A375 (cell line): ENCODE results near the gene BAIAP2L2. TPM values are rescaled to one million over a fixed set of nuclear protein-coding genes. Genes with fewer than 3 reads are reported as not detected.

Experiments used
- total RNA-seq: library from RNA; depleted of rRNA; stranded (reverse); fragments of >200 nt; shearing (Covaris generic); gene quantifications from 2 replicates; pipeline ENCODE4 v1.2.3, GENCODE V29; 2014; rRNA removed

Gene BAIAP2L2, protein sequence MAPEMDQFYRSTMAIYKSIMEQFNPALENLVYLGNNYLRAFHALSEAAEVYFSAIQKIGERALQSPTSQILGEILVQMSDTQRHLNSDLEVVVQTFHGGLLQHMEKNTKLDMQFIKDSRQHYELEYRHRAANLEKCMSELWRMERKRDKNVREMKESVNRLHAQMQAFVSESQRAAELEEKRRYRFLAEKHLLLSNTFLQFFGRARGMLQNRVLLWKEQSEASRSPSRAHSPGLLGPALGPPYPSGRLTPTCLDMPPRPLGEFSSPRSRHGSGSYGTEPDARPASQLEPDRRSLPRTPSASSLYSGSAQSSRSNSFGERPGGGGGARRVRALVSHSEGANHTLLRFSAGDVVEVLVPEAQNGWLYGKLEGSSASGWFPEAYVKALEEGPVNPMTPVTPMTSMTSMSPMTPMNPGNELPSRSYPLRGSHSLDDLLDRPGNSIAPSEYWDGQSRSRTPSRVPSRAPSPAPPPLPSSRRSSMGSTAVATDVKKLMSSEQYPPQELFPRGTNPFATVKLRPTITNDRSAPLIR
- 44.1 and 48.5 TPM in 2 replicates for total RNA-seq

GRCh38 chr22:38110008-38110862 is at the start of gene BAIAP2L2:
TSS of gene BAIAP2L2 (minus strand) at chr22:38110684. CDS start at chr22:38110525, 159 bp downstream.

GRCh38 chr22:38083931-38084631 is 26.4 kb downstream of the BAIAP2L2 start, which contains the start of gene SLC16A8:
TSS of gene SLC16A8 (minus strand) at chr22:38084184. CDS start at chr22:38082873, 1,311 bp downstream.

DNA sequence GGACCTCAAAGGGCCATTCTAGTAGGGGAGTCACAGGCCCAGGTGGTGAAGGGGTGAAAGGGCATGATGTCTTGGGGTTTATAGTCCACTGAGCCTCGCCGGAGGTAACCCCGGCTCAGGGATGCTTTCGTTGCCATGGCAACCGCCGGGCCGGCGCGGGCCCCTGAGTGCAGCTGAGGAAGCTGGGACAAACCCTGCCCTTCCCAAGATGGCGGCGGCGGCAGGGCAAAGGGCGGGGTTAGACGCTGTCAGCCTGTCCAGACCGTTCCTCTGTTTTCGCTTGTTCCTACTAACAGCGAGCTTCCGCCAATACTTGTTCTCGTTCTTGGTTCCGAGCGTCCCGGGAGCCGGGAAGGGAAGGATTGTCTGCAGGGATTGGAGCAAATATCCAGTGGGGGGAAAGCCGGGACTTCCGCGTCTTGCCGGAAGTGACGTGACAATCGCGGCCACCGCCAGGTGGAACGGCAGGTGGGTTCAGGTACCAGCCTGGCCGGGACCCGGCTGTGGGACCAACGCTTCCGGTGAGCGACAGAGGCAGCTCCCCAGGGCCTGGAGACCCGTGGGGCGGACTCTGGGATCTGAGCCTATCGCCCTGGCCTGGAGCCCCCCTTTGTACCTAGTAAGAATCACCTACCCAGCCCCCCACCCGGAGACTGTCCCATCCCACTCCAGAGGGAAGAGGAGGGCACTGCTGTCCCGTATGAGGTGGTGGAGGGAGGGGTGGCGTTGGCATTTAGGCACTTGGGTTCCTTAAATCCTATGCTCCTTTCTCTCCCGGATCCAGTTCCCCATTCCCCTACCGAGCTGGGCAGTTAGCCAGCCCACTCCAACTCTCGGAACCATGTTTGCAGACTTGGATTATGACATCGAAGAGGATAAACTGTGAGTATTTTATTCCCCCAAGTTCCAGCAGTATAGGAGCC is 53.3 kb downstream of the BAIAP2L2 start, which contains the start of gene PICK1:
PICK1 (plus strand) TSS at position 436 of the 923 bp plus-strand sequence; CDS start at position 842, 406 bp downstream.

Other genes starting within 250 kb of the BAIAP2L2 start
- 56.4 and 64.6 TPM in 2 replicates for gene MICALL1, start 204.4 kb downstream of the BAIAP2L2 start, total RNA-seq
- 1.0 TPM in 1 of 2 replicates, not detected in the other for gene C22orf23, start 157.1 kb downstream of the BAIAP2L2 start, total RNA-seq
- gene POLR2F, start 157.0 kb downstream of the BAIAP2L2 start, total RNA-seq = 484 and 496 TPM in 2 replicates
- 240 and 303 TPM in 2 replicates for gene SOX10, start 126.1 kb downstream of the BAIAP2L2 start, total RNA-seq
- 30.3 and 33.0 TPM in 2 replicates for gene PICK1, start 53.3 kb downstream of the BAIAP2L2 start, total RNA-seq
- not detected in 2 replicates for gene SLC16A8, start 26.5 kb downstream of the BAIAP2L2 start, total RNA-seq
- gene PLA2G6, start 71.1 kb upstream of the BAIAP2L2 start, total RNA-seq = 19.7 and 20.1 TPM in 2 replicates
- gene MAFF, start 91.3 kb upstream of the BAIAP2L2 start, total RNA-seq = 57.0 and 62.2 TPM in 2 replicates
- gene TMEM184B, start 162.3 kb upstream of the BAIAP2L2 start, total RNA-seq = 11.4 and 18.7 TPM in 2 replicates
- 152 and 157 TPM in 2 replicates for gene CSNK1E, start 206.7 kb upstream of the BAIAP2L2 start, total RNA-seq